Ovary (tissue), 3 donors: ENCODE results near the gene SOX18.

Experiments
- CTCF ChIP-seq, 3 donors: fragments of 450-650 bp in 2 of 3; fragments of 200-600 bp in 1 of 3; IDR thresholded peaks; one replicate each; pipeline versions ENCODE4 v1.5.1 to v1.8.0; 2016 to 2022; ENCODE audit warnings: antibody characterized with exemption in 3 of 3, mild to moderate bottlenecking in 1 of 3
- EP300 ChIP-seq: sonication (generic); formaldehyde crosslinking; IDR thresholded peaks from one replicate; pipeline ENCODE4 v1.6.1; 2017; ENCODE audit warnings: antibody characterized with exemption
- POLR2A ChIP-seq: fragments of 450-650 bp; IDR thresholded peaks from one replicate; pipeline ENCODE4 v1.6.1; 2017; ENCODE audit warnings: antibody characterized with exemption, mild to moderate bottlenecking, moderate library complexity
- donor health status: DM: no; HTN: no; CAD: no.

GRCh38 chr20:64043768-64044167, 5.7 kb downstream of the SOX18 start:
- TF ChIP-seq CTCF (IDR thresholded peaks at IDR 0.05) (no peak), POLR2A (no peak), EP300 (no peak)
